GM19467 (cell line): ENCODE data around the gene CHD3.

Experiments used
- ATAC-seq: cut with Tn5 transposase; IDR thresholded peaks from one replicate; pipeline ENCODE4 v1.9.1; 2021; ENCODE audit warnings: mild to moderate bottlenecking, moderate library complexity; ENCODE audit not compliant: unreplicated experiment

CHD3 gene

GRCh38 chr17:7864995-7865650, 23.5 kb upstream of the CHD3 start:
- no peak for ATAC-seq

GRCh38 chr17:7867881-7868329, 20.7 kb upstream of the CHD3 start:
- ATAC-seq: no peak

GRCh38 chr17:7873051-7873450, 15.5 kb upstream of the CHD3 start:
- no peak for ATAC-seq

- no peak for ATAC-seq
Observed at GRCh38 chr17:7875804-7876370, 12.7 kb upstream of the CHD3 start.

GRCh38 chr17:7878234-7878633, 10.4 kb upstream of the CHD3 start:
- ATAC-seq: no peak

- ATAC-seq: no peak
Observed at GRCh38 chr17:7880076-7880868, 8.3 kb upstream of the CHD3 start.

GRCh38 chr17:7881276-7882054, 7.1 kb upstream of the CHD3 start:
- ATAC-seq: no peak

- ATAC-seq: no peak
Observed at GRCh38 chr17:7882068-7882467, 6.5 kb upstream of the CHD3 start.

- no peak for ATAC-seq
Observed at GRCh38 chr17:7882629-7883028, 6.0 kb upstream of the CHD3 start.

GRCh38 chr17:7883781-7884386, 4.7 kb upstream of the CHD3 start:
- ATAC-seq: no peak

GRCh38 chr17:7884581-7885366, 3.8 kb upstream of the CHD3 start:
- no peak for ATAC-seq

GRCh38 chr17:7885367-7886226, 3.0 kb upstream of the CHD3 start:
- no peak for ATAC-seq

GRCh38 chr17:7886227-7887037, 2.2 kb upstream of the CHD3 start:
- ATAC-seq: no peak

GRCh38 chr17:7887038-7887481, 1.5 kb upstream of the CHD3 start:
- no peak for ATAC-seq

GRCh38 chr17:7887482-7888183, 956 bp upstream of the CHD3 start:
- ATAC-seq: no peak

- ATAC-seq: no peak
Observed at GRCh38 chr17:7889166-7889955, 772 bp downstream of the CHD3 start.
